HAP-1 (cell line): ENCODE data around the gene KCNJ5.
A peak's percentile ranks its signal among the peaks of the same experiment; 100 is the strongest.

Experiments used
- DNase-seq, 2 experiments: peaks; one replicate each; pipeline ENCODE4 v3.0.0-alpha.2; 2016 to 2020; ENCODE audit warnings: low spot score in 2 of 2
- H3K27me3 ChIP-seq: fragments of 250-450 bp; sonication (Bioruptor Pico); 2 replicates; pipeline ENCODE4 v1.5.1; 2020; ENCODE audit warnings: low read depth, mild to moderate bottlenecking, moderate library complexity
- H3K36me3 ChIP-seq: fragments of 250-450 bp; sonication (Bioruptor Pico); replicated peaks from 2 replicates; pipeline ENCODE4 v1.5.1; 2020; ENCODE audit warnings: mild to moderate bottlenecking
- H3K4me1 ChIP-seq: fragments of 250-450 bp; sonication (Bioruptor Pico); 2 replicates; pipeline ENCODE4 v1.5.1; 2020; ENCODE audit warnings: mild to moderate bottlenecking
- H3K4me3 ChIP-seq: fragments of 250-450 bp; sonication (Bioruptor Pico); 2 replicates; pipeline ENCODE4 v1.5.1; 2020; ENCODE audit warnings: mild to moderate bottlenecking, moderate library complexity
- H3K9me3 ChIP-seq: fragments of 250-450 bp; sonication (Bioruptor Pico); 2 replicates; pipeline ENCODE4 v1.5.1; 2020; ENCODE audit warnings: mild to moderate bottlenecking, moderate library complexity
- in situ Hi-C: fragments of 300-500 bp; cut with MboI; formaldehyde crosslinking; loops from 3 replicates; pipeline ENCODE4 v1.14.3; 2020; ENCODE audit warnings: low sequenced_read_pairs, inconsistent platforms, mixed read lengths

Gene KCNJ5

GRCh38 chr11:128941573-128942271, 50.6 kb downstream of the KCNJ5 start:
- DNase-seq, result no peak
- no peaks in the 10 kb centered on the region for H3K4me1 ChIP-seq
- H3K27me3 ChIP-seq, result no peaks in the 10 kb centered on the region
- in situ Hi-C loops, result no loop called here
- no peaks in the 10 kb centered on the region for H3K36me3 ChIP-seq
- no peaks in the 10 kb centered on the region for H3K9me3 ChIP-seq
- no peak overlapping the region for H3K4me3 ChIP-seq

GRCh38 chr11:128942272-128942612, 51.1 kb downstream of the KCNJ5 start:
- DNase-seq, result no peak
- H3K4me1 ChIP-seq, result no peaks in the 10 kb centered on the region
- no peaks in the 10 kb centered on the region for H3K27me3 ChIP-seq
- in situ Hi-C loops, result no loop called here
- no peak overlapping the region for H3K4me3 ChIP-seq
- H3K36me3 ChIP-seq, result no peaks in the 10 kb centered on the region
- H3K9me3 ChIP-seq, result no peaks in the 10 kb centered on the region

DNA sequence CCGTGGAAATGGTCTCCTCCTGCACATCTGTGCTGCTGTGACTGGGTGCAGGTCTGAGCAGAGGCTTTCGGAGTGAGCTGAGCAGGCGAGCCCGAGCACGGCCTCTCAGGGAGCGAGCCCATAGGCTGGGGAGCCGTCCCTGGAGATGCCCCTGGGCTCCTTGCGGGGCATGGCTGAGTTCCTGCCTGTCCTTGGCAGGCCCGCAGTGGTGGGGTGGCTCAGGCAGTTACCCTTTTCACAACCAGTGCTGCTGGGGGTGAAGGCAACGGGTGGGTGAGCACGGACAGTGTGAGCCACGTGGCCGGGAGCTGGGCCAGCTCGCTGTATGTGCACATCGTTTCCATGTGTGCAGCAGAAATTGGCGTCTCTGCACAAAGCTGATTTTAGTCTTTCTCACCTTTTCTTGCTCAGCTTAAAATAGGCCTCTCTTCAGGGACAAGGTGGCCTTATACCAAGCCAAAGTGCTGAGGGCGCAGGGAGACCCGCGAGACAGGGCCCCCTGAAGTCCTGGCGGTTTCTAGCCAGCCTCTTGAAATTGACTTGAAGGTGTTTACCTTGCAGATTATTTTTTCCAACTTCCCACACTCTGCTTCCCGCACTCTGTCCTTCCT, 51.8 kb downstream of the KCNJ5 start, which contains the start of gene TP53AIP1:
TP53AIP1 (minus strand) TSS at position 55 of the 611 bp plus-strand sequence. CDS start 5,053 bp downstream, outside the sequence.
- in situ Hi-C loops, result no loop called here
- H3K36me3 ChIP-seq, result no peaks in the 10 kb centered on the region
- DNase-seq, result no peak
- H3K4me1 ChIP-seq, result no peaks in the 10 kb centered on the region
- no peak within 1 kb of the TSS for H3K4me3 ChIP-seq
- H3K9me3 ChIP-seq, result no peaks in the 10 kb centered on the region
- H3K27me3 ChIP-seq, result no peaks in the 10 kb centered on the region

GRCh38 chr11:128943428-128943976, 52.3 kb downstream of the KCNJ5 start:
- Histone ChIP-seq H3K4me3 (no peak overlapping the region), H3K9me3 (no peaks in the 10 kb centered on the region), H3K4me1 (no peaks in the 10 kb centered on the region), H3K27me3 (no peaks in the 10 kb centered on the region), H3K36me3 (no peaks in the 10 kb centered on the region)
- in situ Hi-C loops, result no loop called here
- no peak for DNase-seq

GRCh38 chr11:128946648-128947047, 55.5 kb downstream of the KCNJ5 start:
- in situ Hi-C loops, result no loop called here
- no peak overlapping the region for H3K4me3 ChIP-seq
- no peaks in the 10 kb centered on the region for H3K27me3 ChIP-seq
- no peaks in the 10 kb centered on the region for H3K36me3 ChIP-seq
- H3K9me3 ChIP-seq, result no peaks in the 10 kb centered on the region
- DNase-seq, result no peak
- H3K4me1 ChIP-seq, result no peaks in the 10 kb centered on the region

- Histone ChIP-seq H3K4me3 (no peak overlapping the region), H3K9me3 (no peaks in the 10 kb centered on the region), H3K4me1 (no peaks in the 10 kb centered on the region), H3K36me3 (no peaks in the 10 kb centered on the region), H3K27me3 (peaks cover 3% of the 10 kb centered on the region; the same call in 1 of the 2 replicates)
- in situ Hi-C loops, result no loop called here
- DNase-seq, result no peak
Measured at GRCh38 chr11:128947773-128948172, 56.6 kb downstream of the KCNJ5 start.

DNA sequence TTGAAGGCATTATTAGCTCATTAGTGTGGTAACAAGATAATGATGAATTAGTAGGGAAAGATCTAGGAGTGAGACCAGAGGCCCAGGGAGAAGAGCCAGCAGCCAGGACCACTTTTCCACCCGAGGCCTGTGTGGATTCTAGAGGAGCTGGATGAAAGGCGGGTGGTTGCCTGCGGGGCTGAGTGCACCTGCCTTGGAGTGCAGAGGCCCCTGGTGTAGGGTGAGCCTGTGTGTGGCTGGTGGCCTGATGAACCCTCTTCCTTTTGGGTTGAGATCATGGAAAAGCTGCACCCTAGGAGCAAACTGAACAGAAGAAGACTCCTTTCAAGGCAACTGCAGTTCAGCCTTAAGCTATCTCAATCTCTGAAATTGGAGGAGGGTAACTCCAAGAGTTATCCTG, 57.4 kb downstream of the KCNJ5 start:
- Histone ChIP-seq H3K4me3 (no peak overlapping the region), H3K4me1 (no peaks in the 10 kb centered on the region), H3K9me3 (no peaks in the 10 kb centered on the region), H3K36me3 (no peaks in the 10 kb centered on the region), H3K27me3 (peaks cover 3% of the 10 kb centered on the region; the same call in 1 of the 2 replicates)
- DNase-seq, result no peak
- in situ Hi-C loops, result no loop called here

DNA sequence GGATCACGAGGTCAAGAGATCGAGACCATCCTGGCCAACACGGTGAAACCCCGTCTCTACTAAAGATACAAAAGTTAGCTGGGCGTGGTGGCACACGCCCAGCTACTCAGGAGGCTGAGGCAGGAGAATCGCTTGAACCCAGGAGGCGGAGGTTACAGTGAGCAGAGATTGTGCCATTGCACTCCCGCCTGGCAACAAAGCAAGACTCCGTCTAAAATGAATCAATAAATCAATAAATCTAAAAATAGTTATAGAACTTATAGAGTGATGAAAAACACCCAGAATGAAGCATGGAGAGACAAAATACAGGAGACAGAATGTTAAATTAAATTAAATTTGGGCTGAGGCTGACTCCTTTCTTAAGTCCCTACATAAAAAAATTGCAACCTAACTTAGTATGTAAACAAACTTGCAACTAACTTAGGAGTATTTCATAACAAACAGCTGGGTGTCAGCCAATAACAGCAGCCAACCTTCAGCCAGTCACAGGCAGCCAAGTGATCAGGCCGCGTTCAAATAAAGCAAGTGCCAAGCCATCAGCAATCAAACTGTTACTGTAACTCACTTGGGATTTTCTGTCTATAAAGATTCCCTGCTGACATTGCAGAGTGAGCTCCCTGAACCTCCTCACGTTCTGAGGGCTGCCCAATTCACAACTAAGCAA, 58.8 kb downstream of the KCNJ5 start:
- Histone ChIP-seq H3K9me3 (no peaks in the 10 kb centered on the region), H3K4me1 (no peaks in the 10 kb centered on the region), H3K4me3 (no peak overlapping the region), H3K36me3 (no peaks in the 10 kb centered on the region), H3K27me3 (peaks cover 9% of the 10 kb centered on the region)
- in situ Hi-C loops, result loop anchor here (25.0 kb wide), 1 partner anchor 788 kb away; no protein-coding TSS in a partner anchor
- DNase-seq, result no peak

DNA sequence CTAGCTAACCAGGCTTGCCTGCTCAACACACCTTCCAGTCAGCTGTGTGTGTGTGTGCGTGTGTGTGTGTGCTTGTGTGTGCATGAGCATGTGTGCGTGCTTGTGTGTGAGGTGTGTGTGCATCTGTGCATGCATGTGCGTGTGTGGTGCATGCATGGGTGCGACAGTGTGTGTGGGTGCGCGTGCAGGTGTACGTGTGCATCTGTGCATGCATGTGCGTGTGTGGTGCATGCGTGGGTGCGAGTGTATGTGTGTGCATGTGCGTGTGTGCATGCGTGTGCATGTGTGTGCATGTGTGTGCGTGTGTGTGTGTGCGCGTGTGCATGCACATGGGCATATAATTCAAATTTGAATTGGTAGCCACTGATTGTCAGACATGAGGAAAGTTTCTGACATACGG, 62.0 kb downstream of the KCNJ5 start:
- peaks cover 9% of the 10 kb centered on the region for H3K27me3 ChIP-seq
- H3K4me1 ChIP-seq, result no peaks in the 10 kb centered on the region
- no peaks in the 10 kb centered on the region for H3K9me3 ChIP-seq
- no peaks in the 10 kb centered on the region for H3K36me3 ChIP-seq
- no peak for DNase-seq
- H3K4me3 ChIP-seq, result no peak overlapping the region
- in situ Hi-C loops, result loop anchor here (25.0 kb wide), 1 partner anchor 791 kb away; no protein-coding TSS in a partner anchor

DNA sequence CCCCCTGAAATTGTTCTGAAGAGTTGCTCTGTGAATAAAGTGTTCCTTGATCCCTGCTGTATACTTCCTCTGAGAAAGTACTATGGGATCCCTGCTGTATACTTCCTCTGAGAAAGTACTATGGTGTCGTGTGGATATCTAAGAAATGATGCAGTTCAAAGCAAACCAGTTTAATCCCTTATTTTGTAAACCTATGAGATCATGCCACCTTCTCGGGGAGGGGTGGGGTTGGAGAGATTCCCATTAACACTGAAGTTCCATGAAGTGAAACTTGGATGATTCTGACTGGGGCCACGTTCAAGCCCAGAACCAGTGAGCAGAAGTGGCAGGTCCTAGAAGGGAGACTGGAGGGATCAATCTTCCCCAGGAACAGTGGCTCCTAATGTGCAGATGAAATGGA, 64.5 kb downstream of the KCNJ5 start:
- in situ Hi-C loops, result loop anchor here (5.0 to 25.0 kb wide), 2 partner anchors 68 to 793 kb away; no protein-coding TSS in a partner anchor
- no peak for DNase-seq
- no peaks in the 10 kb centered on the region for H3K4me1 ChIP-seq
- H3K27me3 ChIP-seq, result peaks cover 9% of the 10 kb centered on the region
- H3K36me3 ChIP-seq, result no peaks in the 10 kb centered on the region
- no peaks in the 10 kb centered on the region for H3K9me3 ChIP-seq
- no peak overlapping the region for H3K4me3 ChIP-seq

GRCh38 chr11:128956401-128957201, 65.4 kb downstream of the KCNJ5 start:
- no peaks in the 10 kb centered on the region for H3K4me1 ChIP-seq
- DNase-seq, result peak; percentile 68 to 71
- in situ Hi-C loops, result loop anchor here (5.0 to 25.0 kb wide), 2 partner anchors 69 to 794 kb away; no protein-coding TSS in a partner anchor
- H3K9me3 ChIP-seq, result no peaks in the 10 kb centered on the region
- H3K36me3 ChIP-seq, result no peaks in the 10 kb centered on the region
- H3K4me3 ChIP-seq, result no peak overlapping the region
- H3K27me3 ChIP-seq, result peaks cover 9% of the 10 kb centered on the region

GRCh38 chr11:128957202-128957482, 66.0 kb downstream of the KCNJ5 start:
- DNase-seq, result no peak
- no peaks in the 10 kb centered on the region for H3K36me3 ChIP-seq
- in situ Hi-C loops, result loop anchor here (5.0 to 25.0 kb wide), 2 partner anchors 70 to 795 kb away; no protein-coding TSS in a partner anchor

GRCh38 chr11:128961645-128962044, 70.5 kb downstream of the KCNJ5 start:
- Histone ChIP-seq H3K36me3 (no peaks in the 10 kb centered on the region), H3K27me3 (no peaks in the 10 kb centered on the region), H3K4me1 (no peaks in the 10 kb centered on the region), H3K9me3 (no peaks in the 10 kb centered on the region), H3K4me3 (no peak overlapping the region)
- no peak for DNase-seq
- in situ Hi-C loops, result loop anchor here (25.0 kb wide), 1 partner anchor 799 kb away; no protein-coding TSS in a partner anchor

More at GRCh38 chr11:128957202-128957482, 66.0 kb downstream of the KCNJ5 start:
- H3K27me3 ChIP-seq, result peaks cover 9% of the 10 kb centered on the region
- no peak overlapping the region for H3K4me3 ChIP-seq
- no peaks in the 10 kb centered on the region for H3K9me3 ChIP-seq
- H3K4me1 ChIP-seq, result no peaks in the 10 kb centered on the region
